ENCODE results near the gene EFCC1.

The EFCC1 gene

GRCh38 chr3:129032716-129033115 is 31.6 kb downstream of the EFCC1 start:
- no peak for DNase-seq (ENCODE audit: low read depth, low spot score)

GRCh38 chr3:129033151-129033550 is 32.0 kb downstream of the EFCC1 start:
- no peak for DNase-seq (ENCODE audit: low read depth, low spot score)

GRCh38 chr3:129033633-129034321 is 32.7 kb downstream of the EFCC1 start:
- no peak for DNase-seq (ENCODE audit: low read depth, low spot score)

- no peak for DNase-seq (ENCODE audit: low read depth, low spot score)
Measured at GRCh38 chr3:129034642-129035041, 33.5 kb downstream of the EFCC1 start.

DNA sequence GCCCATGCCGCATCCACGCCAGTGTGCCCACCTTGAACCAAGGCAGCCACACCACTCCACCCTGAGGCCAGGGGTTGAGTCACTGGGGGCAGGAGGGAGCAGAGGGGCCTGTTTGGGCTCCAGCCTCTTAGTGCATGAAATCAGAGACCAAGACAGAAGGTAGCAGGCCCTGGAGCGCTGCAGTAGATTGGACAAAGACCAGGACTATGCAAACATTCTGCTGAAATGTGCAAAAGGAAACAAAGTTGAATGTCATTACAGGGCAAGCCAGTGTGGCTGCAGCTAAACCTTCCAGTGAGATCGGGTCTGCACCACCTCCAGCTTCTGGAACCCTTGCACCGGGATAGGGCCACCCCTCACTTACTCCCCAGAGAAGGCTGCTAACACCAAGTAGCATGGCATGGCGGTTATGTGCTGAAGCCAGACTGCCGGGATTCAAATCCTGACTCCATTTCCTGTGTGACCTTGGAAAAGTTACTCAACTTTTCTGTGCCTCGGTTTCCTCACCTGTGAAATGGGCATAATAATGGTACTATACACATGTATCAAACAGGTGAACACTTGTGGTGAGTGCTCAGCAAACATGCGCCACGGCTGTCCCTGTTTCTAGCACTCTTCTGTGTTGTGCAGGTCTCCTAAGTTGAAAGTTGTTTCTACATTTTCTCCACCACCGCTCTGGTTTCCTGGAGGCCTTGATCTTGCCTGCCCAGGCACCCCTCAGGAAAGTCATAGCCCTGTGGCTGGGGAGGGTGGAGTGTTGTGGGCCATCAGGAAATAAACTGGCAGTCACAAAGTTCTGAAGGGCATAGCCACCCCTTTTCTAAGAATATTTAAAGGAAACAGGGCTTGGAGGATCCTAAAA is 34.5 kb downstream of the EFCC1 start:
- DNase-seq (ENCODE audit: low read depth, low spot score): no peak

DNA sequence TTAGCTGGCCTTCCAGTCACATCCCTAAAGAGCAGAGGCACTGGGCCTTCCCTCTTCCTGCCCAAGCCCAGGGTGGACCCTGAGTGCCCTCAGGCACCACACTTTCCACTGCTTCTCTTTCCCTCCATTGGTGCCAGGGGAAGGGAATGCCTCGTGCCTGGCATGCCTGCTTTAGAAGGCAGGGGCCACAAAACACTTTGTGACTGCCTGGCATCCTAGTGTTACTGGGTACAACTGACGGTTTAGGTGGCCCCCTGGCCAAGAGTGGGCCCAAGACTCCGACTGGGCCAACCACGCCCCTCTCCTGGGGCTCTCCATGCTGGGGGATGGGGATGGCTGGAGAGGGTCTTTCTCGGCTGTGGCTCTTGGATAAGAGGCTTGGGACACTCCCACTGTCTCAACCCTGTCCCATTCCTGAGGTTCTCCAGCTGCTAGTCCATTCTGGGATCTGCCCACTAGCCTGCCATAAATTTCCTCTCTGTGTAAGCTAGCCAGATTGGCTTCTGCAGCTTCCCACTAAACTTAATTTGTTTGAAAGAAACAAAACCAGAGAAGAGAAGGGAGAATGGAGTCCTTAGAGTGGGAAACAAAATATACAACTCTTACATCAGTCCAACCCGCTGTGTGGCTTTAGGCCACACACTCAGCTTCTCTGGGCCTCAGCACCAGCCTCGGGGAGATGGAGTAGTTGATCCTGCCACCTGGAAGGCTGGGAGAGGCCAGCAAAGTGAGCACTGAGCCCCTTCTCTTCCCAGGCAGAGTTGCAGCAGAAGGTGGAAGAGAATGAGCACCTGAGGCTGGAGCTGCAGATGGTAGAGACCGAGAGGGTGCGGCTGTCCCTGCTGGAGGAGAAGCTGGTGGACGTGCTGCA is 35.4 kb downstream of the EFCC1 start:
- no peak for DNase-seq (ENCODE audit: low read depth, low spot score)

- DNase-seq (ENCODE audit: low read depth, low spot score): no peak
Measured at GRCh38 chr3:129037093-129037419, 36.0 kb downstream of the EFCC1 start.

- DNase-seq (ENCODE audit: low read depth, low spot score): no peak
Measured at GRCh38 chr3:129038121-129038855, 37.2 kb downstream of the EFCC1 start.

DNA sequence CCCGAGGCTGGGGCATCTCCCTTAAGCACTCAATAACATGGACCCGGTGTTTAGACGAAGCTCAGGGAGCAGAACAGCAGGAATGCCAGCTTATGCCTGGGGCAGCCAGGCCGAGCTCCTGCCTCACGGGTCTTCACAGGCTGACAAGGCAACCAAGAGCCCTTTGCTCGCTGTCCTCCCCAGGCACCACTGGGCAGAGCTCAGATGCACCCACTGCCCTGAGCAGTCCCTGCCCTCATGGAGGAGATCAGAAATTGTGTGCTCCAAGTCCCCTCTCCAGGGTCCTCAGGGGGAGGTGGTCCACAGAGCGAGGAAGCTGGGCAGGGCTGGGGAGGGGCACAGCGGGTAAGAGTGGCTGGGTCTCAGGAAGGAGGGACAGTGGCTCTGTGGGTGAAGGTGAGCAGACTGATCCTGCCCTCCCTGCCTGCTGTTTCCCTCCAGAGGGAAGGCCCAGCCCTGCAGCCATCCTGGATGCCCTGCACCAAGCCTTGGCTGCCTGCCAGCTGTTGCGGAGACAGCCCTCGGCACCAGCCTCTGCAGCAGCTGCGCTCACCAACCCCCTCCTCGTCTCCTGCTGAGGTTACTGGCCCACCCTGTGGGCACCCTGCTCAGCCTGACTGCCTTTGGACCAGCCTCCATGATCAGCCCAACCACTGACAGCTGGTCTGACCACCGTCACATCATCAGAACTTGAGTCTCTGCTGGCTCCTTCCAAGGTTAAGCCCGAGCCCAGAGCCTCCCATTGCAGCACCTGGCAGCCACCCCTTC is 38.4 kb downstream of the EFCC1 start:
- DNase-seq (ENCODE audit: low read depth, low spot score): no peak

DNA sequence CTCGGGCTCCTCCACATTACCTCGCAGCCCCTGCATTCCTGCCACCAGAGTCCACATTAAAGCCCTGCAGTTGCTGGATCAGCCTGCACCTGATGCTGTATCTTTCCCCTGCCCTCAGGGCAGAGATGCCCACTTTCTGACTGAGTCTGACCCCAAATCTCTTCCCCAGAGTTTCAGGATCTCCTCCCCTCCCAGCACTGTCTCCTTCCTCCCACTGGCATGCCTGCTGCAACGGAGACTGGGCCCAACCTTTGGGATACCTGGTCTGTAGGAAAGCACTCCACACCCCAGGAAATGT is 38.9 kb downstream of the EFCC1 start:
- no peak for DNase-seq (ENCODE audit: low read depth, low spot score)

DNA sequence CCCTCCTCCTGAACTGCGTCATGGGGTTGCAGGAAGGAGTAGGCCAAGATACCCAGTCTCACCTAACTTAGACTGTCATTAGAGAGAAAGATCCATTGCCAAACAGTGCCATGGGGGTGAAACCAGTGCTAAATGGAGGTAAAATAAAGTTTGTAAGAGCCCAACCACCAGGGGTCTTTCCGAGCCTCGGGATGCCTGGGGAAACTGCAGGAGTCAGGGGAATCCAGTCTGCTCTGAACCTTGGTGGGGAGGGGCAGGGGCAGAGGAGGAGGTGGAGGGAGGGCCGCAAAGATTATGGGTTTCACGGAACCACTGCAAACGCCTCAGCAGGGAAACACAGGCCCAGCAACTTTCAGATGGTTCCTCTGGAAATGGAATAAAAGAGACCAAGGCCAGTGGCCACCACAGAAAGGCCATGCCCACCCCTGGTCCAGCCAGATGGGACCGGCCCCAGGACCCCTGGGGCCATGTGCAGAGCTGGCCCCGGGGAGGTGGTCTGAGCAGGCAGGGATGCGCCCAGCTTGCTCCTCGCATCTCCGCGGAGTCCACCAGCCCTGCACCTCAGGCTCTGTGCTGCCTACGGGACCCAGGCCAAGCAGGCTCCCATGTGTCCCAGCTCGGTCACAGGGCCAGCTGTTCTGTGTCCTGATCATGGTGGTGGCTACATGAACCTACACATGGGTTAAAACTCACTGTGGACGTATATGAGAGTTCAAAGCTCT is 39.6 kb downstream of the EFCC1 start:
- no peak for DNase-seq (ENCODE audit: low read depth, low spot score)

GRCh38 chr3:129045675-129046036 is 44.6 kb downstream of the EFCC1 start:
- no peak for DNase-seq (ENCODE audit: low read depth, low spot score)

GRCh38 chr3:129046037-129046731 is 45.1 kb downstream of the EFCC1 start:
- no peak for DNase-seq (ENCODE audit: low read depth, low spot score)

DNA sequence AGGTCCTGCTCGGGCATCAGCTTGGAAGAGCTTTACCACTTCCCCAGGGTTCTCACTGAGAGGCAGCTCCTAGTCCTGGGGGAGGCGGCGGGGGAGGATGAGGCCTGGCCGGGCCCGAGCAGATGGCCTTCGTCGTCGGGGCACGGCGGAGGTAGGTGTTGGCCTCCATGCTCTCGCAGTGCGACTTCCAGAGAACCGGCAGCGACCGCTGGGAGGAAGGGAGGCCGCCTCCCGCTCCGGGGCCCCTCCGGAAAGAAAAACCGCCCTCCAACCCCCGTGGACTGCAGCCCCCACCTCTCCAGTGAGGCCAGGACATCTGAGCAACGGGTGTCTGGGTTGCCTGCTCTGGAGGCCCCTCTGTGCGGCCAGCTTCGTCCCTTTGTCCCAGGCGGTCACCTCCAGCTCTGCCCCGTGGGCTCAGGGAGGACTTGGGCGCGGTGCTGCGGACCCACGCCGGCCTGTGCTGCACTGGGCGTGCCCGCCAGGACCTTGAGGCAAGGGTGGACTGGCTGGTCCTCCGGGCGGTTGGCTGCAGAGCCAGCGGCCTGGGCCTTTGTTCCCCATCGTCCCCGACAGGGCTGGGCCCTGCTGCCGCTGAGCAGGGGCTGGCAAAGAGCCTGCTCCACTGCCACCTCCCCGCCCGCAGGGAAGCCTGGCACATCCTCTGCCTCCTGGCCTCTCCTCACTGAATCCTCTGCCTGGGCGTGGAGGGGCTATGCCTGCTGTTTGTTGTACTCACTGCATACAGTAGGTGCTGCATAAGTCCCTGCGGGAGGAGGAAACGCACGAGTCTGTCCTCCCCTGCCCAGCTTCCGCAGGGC is 45.8 kb downstream of the EFCC1 start:
- no peak for DNase-seq (ENCODE audit: low read depth, low spot score)

GRCh38 chr3:129047553-129047839 is 46.4 kb downstream of the EFCC1 start:
- DNase-seq (ENCODE audit: low read depth, low spot score): no peak

- no peak for DNase-seq (ENCODE audit: low read depth, low spot score)
Measured at GRCh38 chr3:129050556-129051295, 49.6 kb downstream of the EFCC1 start.

GRCh38 chr3:129051871-129052340 is 50.8 kb downstream of the EFCC1 start:
- DNase-seq (ENCODE audit: low read depth, low spot score): no peak

DNA sequence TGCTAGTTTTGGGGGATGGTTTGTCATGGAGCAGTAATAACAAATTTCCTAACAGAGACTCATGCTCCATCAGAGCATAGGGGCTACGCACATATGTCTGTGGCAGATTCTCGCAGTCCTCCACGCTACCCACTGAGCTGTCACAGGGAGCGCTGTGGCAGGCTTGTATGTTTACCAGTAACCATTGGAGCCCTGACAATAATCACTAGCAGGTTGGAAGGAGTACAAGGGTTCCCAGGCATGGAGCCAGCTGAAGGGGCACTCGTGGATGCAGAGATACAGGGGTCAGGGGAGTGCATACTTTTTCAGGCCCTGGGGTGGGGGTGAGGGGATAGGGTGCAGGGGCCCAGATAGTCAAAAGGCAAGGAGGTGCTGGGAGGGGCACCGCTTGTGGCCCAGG is 51.6 kb downstream of the EFCC1 start:
- no peak for DNase-seq (ENCODE audit: low read depth, low spot score)
